Measurements from ENCODE around the gene NELL1.

Gene NELL1

GRCh38 chr11:20933958-20934357 is 264.6 kb downstream of the NELL1 start:
- no peaks in the 10 kb centered on the region for H3K79me2 ChIP-seq (ENCODE audit: insufficient read depth, low read length)
- TF ChIP-seq EZH2phosphoT487 (IDR thresholded peaks at IDR 0.05; ENCODE audit: borderline replicate concordance) (no peak), CTCF (conservative IDR thresholded peaks at IDR 0.05; ENCODE audit: low read length) (no peak)
- H3K9me3 ChIP-seq (ENCODE audit: insufficient read depth, low read depth, low read length): no peaks in the 10 kb centered on the region
- H3K4me3 ChIP-seq (ENCODE audit: low read length, poor library complexity, severe bottlenecking): no peak overlapping the region
- no peak overlapping the region for H2AFZ ChIP-seq (ENCODE audit: low read length)
- H3K9me2 ChIP-seq (replicated peaks; ENCODE audit: low read depth, low read length): no peaks in the 10 kb centered on the region
- no peaks in the 10 kb centered on the region for H3K4me1 ChIP-seq (ENCODE audit: insufficient read depth, low read length, poor library complexity, severe bottlenecking)
- H3F3A ChIP-seq (ENCODE audit: low read depth): no peaks in the 10 kb centered on the region
- H3K27me3 ChIP-seq (ENCODE audit: insufficient read depth, low read length, poor library complexity, severe bottlenecking): no peaks in the 10 kb centered on the region
- H3K4me2 ChIP-seq (ENCODE audit: low read depth, low read length, poor library complexity, severe bottlenecking): no peak overlapping the region
- H4K20me1 ChIP-seq (ENCODE audit: insufficient read depth, low read length, poor library complexity, severe bottlenecking): no peaks in the 10 kb centered on the region
- no peak overlapping the region for H3K9ac ChIP-seq (ENCODE audit: low read depth, low read length, poor library complexity, severe bottlenecking)
- H3K36me3 ChIP-seq (ENCODE audit: insufficient read depth, low read length): no peaks in the 10 kb centered on the region

- Histone ChIP-seq H3K4me1 (ENCODE audit: insufficient read depth, low read length, poor library complexity, severe bottlenecking) (no peaks in the 10 kb centered on the region), H3K79me2 (ENCODE audit: insufficient read depth, low read length) (no peaks in the 10 kb centered on the region), H4K20me1 (ENCODE audit: insufficient read depth, low read length, poor library complexity, severe bottlenecking) (no peaks in the 10 kb centered on the region), H2AFZ (ENCODE audit: low read length) (no peak overlapping the region), H3K9me3 (ENCODE audit: insufficient read depth, low read depth, low read length) (no peaks in the 10 kb centered on the region), H3K4me2 (ENCODE audit: low read depth, low read length, poor library complexity, severe bottlenecking) (no peak overlapping the region), H3K4me3 (ENCODE audit: low read length, poor library complexity, severe bottlenecking) (no peak overlapping the region), H3K27me3 (ENCODE audit: insufficient read depth, low read length, poor library complexity, severe bottlenecking) (no peaks in the 10 kb centered on the region), H3K36me3 (ENCODE audit: insufficient read depth, low read length) (no peaks in the 10 kb centered on the region), H3K9ac (ENCODE audit: low read depth, low read length, poor library complexity, severe bottlenecking) (no peak overlapping the region), H3F3A (ENCODE audit: low read depth) (no peaks in the 10 kb centered on the region), H3K9me2 (replicated peaks; ENCODE audit: low read depth, low read length) (no peaks in the 10 kb centered on the region)
- TF ChIP-seq EZH2phosphoT487 (IDR thresholded peaks at IDR 0.05; ENCODE audit: borderline replicate concordance) (no peak), CTCF (conservative IDR thresholded peaks at IDR 0.05; ENCODE audit: low read length) (no peak)
Measured at GRCh38 chr11:20934516-20934915, 265.1 kb downstream of the NELL1 start.

GRCh38 chr11:20937826-20938225 is 268.4 kb downstream of the NELL1 start:
- TF ChIP-seq CTCF (conservative IDR thresholded peaks at IDR 0.05; ENCODE audit: low read length): no peak
- TF ChIP-seq EZH2phosphoT487 (IDR thresholded peaks at IDR 0.05; ENCODE audit: borderline replicate concordance): no peak
- Histone ChIP-seq H3K4me3 (ENCODE audit: low read length, poor library complexity, severe bottlenecking) (no peak overlapping the region), H3F3A (ENCODE audit: low read depth) (no peaks in the 10 kb centered on the region)

More at GRCh38 chr11:20937826-20938225, 268.4 kb downstream of the NELL1 start:
- no peaks in the 10 kb centered on the region for H3K4me1 ChIP-seq (ENCODE audit: insufficient read depth, low read length, poor library complexity, severe bottlenecking)
- H3K27me3 ChIP-seq (ENCODE audit: insufficient read depth, low read length, poor library complexity, severe bottlenecking): no peaks in the 10 kb centered on the region
- no peaks in the 10 kb centered on the region for H3K9me3 ChIP-seq (ENCODE audit: insufficient read depth, low read depth, low read length)
- H3K9me2 ChIP-seq (replicated peaks; ENCODE audit: low read depth, low read length): no peaks in the 10 kb centered on the region
- no peaks in the 10 kb centered on the region for H4K20me1 ChIP-seq (ENCODE audit: insufficient read depth, low read length, poor library complexity, severe bottlenecking)
- H2AFZ ChIP-seq (ENCODE audit: low read length): no peak overlapping the region
- H3K4me2 ChIP-seq (ENCODE audit: low read depth, low read length, poor library complexity, severe bottlenecking): no peak overlapping the region
- H3K36me3 ChIP-seq (ENCODE audit: insufficient read depth, low read length): no peaks in the 10 kb centered on the region
- no peaks in the 10 kb centered on the region for H3K79me2 ChIP-seq (ENCODE audit: insufficient read depth, low read length)
- H3K9ac ChIP-seq (ENCODE audit: low read depth, low read length, poor library complexity, severe bottlenecking): no peak overlapping the region
